NCI-H524 (cell line): ENCODE results near the gene CADPS2.
A peak's percentile ranks its signal among the peaks of the same experiment; 100 is the strongest.
"Not testable (repeated sequence)": the region's sequence is repeated elsewhere in the genome, so short reads cannot be mapped to it uniquely, and the experiment has no call there.

Experiments used
- DNase-seq, 2 experiments: peaks; one replicate each; lab custom pipeline; 2025; lab: John Stamatoyannopoulos, UW

Gene CADPS2

DNA sequence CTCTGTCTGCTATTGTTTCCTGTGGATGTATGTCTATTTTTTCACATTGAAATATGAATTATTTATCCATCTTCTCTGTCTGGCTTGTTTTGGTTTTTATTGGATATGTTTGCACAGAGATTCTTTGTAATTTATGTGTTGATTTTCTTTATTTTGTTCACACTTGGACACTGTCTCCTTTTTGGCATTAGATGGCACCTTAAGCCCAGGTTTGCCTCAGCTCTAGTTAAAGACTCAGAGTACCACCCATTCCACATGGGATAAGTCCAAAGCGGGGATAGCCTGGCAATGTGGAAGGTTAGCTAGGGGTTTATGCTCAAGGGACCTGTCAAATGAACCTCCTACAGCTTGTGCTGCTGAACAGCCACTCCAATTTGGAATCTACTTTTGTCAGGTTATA is 595.8 kb downstream of the CADPS2 start:
- DNase-seq: no peak

DNA sequence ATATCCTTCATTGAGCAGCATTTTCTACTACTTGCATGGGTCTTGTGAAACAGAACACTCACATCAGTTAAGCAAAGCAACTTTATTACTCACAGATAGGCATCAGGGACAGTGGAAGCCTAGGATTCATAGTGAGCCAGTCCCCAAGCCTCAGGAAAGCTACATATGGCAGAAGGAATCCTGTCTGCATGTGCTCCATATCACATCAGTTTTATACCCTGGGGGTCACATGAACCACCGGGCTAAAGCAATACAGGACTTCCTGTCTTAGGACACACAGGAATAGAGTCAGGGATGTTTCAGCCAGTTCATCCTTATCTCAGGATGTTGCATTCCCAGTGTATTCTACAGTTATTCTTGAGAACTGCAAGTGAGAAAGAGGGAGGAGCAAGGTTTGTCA is 596.8 kb downstream of the CADPS2 start:
- DNase-seq: no peak

DNA sequence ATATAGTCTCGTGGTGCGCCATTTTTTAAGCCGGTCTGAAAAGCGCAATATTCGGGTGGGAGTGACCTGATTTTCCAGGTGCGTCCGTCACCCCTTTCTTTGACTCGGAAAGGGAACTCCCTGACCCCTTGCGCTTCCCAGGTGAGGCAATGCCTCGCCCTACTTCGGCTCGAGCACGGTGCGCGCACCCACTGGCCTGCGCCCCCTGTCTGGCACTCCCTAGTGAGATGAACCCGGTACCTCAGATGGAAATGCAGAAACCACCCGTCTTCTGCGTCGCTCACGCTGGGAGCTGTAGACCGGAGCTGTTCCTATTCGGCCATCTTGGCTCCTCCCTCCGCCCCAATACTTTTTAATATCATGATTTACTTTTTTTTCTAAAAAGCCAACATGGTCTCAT is 601.7 kb downstream of the CADPS2 start:
- not testable (repeated sequence) for DNase-seq

DNA sequence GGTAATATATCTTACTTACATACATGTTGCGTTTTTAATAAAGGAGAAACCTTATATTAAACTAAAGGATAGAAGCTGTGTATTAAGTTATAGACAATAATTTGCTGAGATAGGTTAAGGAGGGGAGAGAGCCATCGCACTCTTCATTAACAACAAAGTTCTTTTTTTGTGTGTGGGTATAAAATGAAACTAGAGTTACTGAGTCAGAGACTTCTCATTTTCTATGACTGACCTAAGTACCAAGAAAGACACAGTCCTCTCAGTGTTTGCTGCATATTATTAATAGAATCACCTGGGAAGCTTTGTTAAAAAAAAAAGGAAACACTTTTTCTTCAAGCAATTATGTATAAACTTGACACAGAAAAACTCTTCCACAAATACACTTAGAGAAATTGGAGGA is 613.1 kb downstream of the CADPS2 start:
- no peak for DNase-seq

DNA sequence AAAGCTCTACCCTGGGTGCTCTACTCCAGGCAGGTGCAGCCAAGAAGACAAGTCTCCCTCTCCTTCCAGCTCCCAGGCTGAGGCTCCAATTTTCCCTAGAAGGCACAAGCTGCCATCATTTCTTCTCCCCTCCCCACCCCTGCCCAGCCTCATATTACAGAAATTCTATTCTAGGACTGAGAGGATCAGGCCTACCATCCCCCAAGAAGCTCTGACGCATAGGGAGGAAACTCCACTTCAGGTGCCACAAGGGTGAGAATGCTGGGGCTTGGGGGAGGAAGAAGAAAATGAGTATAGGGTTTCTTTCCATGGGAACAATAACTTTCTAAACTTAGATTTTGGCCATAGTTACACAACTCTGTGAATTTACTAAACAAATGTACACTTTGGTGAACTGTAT is 617.0 kb downstream of the CADPS2 start:
- DNase-seq: peak in 1 of 2 experiments; percentile 18
